OCI-M2 (cell line): ENCODE data around the gene MBLAC2.

Experiments used
- DNase-seq: peaks from one replicate; lab custom pipeline; 2025; ENCODE audit not compliant: unreplicated experiment; lab: John Stamatoyannopoulos, UW

Gene MBLAC2

GRCh38 chr5:90474235-90475107 is at the start of gene MBLAC2, which contains the start of gene POLR3G:
Gene MBLAC2, minus strand, starts transcription at chr5:90474771. Its CDS starts 479 bp downstream, at chr5:90474292.
Gene POLR3G, plus strand, starts transcription at chr5:90474864. Its CDS starts 10,704 bp downstream, at chr5:90485568.
- DNase-seq = peak; percentile 41

- no peak for DNase-seq
Measured at GRCh38 chr5:90519081-90519480, 44.5 kb upstream of the MBLAC2 start.

GRCh38 chr5:90518661-90519060 is 44.1 kb upstream of the MBLAC2 start:
- DNase-seq = no peak

GRCh38 chr5:90514520-90514919 is 39.9 kb upstream of the MBLAC2 start:
- DNase-seq = no peak

GRCh38 chr5:90510438-90510837 is 35.9 kb upstream of the MBLAC2 start:
- DNase-seq = no peak

- no peak for DNase-seq
Measured at GRCh38 chr5:90506221-90506620, 31.6 kb upstream of the MBLAC2 start.

- no peak for DNase-seq
Measured at GRCh38 chr5:90504743-90505142, 30.2 kb upstream of the MBLAC2 start.

- DNase-seq = no peak
Measured at GRCh38 chr5:90503596-90503995, 29.0 kb upstream of the MBLAC2 start.

- DNase-seq = no peak
Measured at GRCh38 chr5:90495146-90495545, 20.6 kb upstream of the MBLAC2 start.

GRCh38 chr5:90494043-90494442 is 19.5 kb upstream of the MBLAC2 start:
- no peak for DNase-seq

GRCh38 chr5:90488791-90489190 is 14.2 kb upstream of the MBLAC2 start:
- no peak for DNase-seq

GRCh38 chr5:90484540-90484939 is 10.0 kb upstream of the MBLAC2 start:
- DNase-seq = no peak

GRCh38 chr5:90483206-90483605 is 8.6 kb upstream of the MBLAC2 start:
- no peak for DNase-seq

GRCh38 chr5:90480699-90481098 is 6.1 kb upstream of the MBLAC2 start:
- DNase-seq = no peak

- DNase-seq = no peak
Measured at GRCh38 chr5:90479611-90480385, 5.2 kb upstream of the MBLAC2 start.

- no peak for DNase-seq
Measured at GRCh38 chr5:90477621-90478215, 3.1 kb upstream of the MBLAC2 start.

- no peak for DNase-seq
Measured at GRCh38 chr5:90477073-90477472, 2.5 kb upstream of the MBLAC2 start.

- DNase-seq = no peak
Measured at GRCh38 chr5:90476391-90476790, 1.8 kb upstream of the MBLAC2 start.

- DNase-seq = no peak
Measured at GRCh38 chr5:90475436-90475980, 937 bp upstream of the MBLAC2 start.

GRCh38 chr5:90473396-90474234 is 956 bp downstream of the MBLAC2 start:
- DNase-seq = peak; percentile 41
